ENCODE data around the gene MTERF4.

The MTERF4 gene

DNA sequence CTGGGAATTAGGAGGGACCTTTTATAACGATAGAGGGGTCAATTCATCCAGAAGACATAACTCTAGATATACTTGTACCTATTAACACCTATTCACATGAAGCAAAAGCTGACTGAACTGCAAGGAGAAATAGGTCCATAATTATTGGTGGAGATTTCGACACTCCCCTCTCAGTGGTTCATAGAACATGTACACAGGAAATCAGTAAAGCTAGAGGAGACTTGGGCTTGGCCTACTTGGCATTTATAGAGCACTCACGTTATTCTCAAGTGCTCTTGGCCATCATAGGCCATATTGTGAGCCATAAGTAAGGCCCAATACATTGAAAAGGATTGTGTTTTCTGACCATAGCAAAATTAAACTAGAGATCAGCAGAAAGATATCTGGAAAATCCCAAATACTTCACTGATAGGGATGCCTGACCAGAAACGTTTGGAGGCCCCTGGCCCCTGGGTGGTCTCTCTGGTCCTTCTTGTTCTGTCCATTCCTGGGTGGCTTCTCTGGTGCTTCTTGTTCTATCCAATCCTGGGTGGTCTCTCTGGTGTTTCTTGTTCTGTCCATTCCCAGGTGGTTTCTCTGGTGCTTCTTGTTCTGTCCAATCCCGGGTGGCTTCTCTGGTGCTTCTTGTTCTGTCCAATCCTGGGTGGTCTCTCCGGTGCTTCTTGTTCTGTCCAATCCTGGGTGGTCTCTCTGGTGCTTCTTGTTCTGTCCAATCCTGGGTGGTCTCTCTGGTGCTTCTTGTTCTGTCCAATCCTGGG is 54.7 kb downstream of the MTERF4 start:
- no peak overlapping the region for H3K9ac ChIP-seq (ENCODE audit: low read length)
- no peaks in the 10 kb centered on the region for H3K9me3 ChIP-seq (ENCODE audit: control insufficient read depth, low read length)
- H3K27me3 ChIP-seq (ENCODE audit: control insufficient read depth, insufficient read depth, low read length), result no peaks in the 10 kb centered on the region
- no peaks in the 10 kb centered on the region for H3K4me1 ChIP-seq (ENCODE audit: control insufficient read depth, insufficient read depth, low read length)
- no peak overlapping the region for H3K4me3 ChIP-seq (ENCODE audit: low read length)
- H3K36me3 ChIP-seq (ENCODE audit: control insufficient read depth, insufficient read depth, low read length), result no peaks in the 10 kb centered on the region

All from mucosa of stomach (tissue), 1 donor.